NCI-H2081 treated with DMSO at 0.1 percent for 48 hours (cell line): ENCODE results near the gene LAMA2.

Source experiments
- DNase-seq: peaks from one replicate; lab custom pipeline; 2025; lab: John Stamatoyannopoulos, UW

LAMA2 gene

GRCh38 chr6:128918886-128919285 lies 35.9 kb downstream of the LAMA2 start:
- no peak for DNase-seq

GRCh38 chr6:128919412-128920180 lies 36.7 kb downstream of the LAMA2 start:
- no peak for DNase-seq

GRCh38 chr6:128925765-128926164 lies 42.8 kb downstream of the LAMA2 start:
- no peak for DNase-seq

GRCh38 chr6:128929869-128930268 lies 46.9 kb downstream of the LAMA2 start:
- no peak for DNase-seq

GRCh38 chr6:128930321-128930720 lies 47.4 kb downstream of the LAMA2 start:
- DNase-seq: no peak

GRCh38 chr6:128932061-128932460 lies 49.1 kb downstream of the LAMA2 start:
- no peak for DNase-seq

GRCh38 chr6:128950864-128951263 lies 67.9 kb downstream of the LAMA2 start:
- no peak for DNase-seq

GRCh38 chr6:128952902-128953301 lies 70.0 kb downstream of the LAMA2 start:
- DNase-seq: no peak

- DNase-seq: no peak
These were observed 71.5 kb downstream of the LAMA2 start for GRCh38 chr6:128954308-128955043.

GRCh38 chr6:128963561-128963960 lies 80.6 kb downstream of the LAMA2 start:
- DNase-seq: no peak

- DNase-seq: no peak
These were observed 81.4 kb downstream of the LAMA2 start for GRCh38 chr6:128964233-128964755.

GRCh38 chr6:128964771-128965170 lies 81.8 kb downstream of the LAMA2 start:
- DNase-seq: no peak

GRCh38 chr6:128966934-128967333 lies 84.0 kb downstream of the LAMA2 start:
- DNase-seq: no peak

- DNase-seq: no peak
These were observed 96.1 kb downstream of the LAMA2 start for GRCh38 chr6:128979071-128979470.

- no peak for DNase-seq
These were observed 98.8 kb downstream of the LAMA2 start for GRCh38 chr6:128981716-128982115.

GRCh38 chr6:128990360-128990759 lies 107.4 kb downstream of the LAMA2 start:
- no peak for DNase-seq

GRCh38 chr6:128990915-128991314 lies 108.0 kb downstream of the LAMA2 start:
- no peak for DNase-seq

- DNase-seq: no peak
These were observed 110.2 kb downstream of the LAMA2 start for GRCh38 chr6:128993166-128993565.

GRCh38 chr6:128997880-128998279 lies 114.9 kb downstream of the LAMA2 start:
- no peak for DNase-seq

GRCh38 chr6:129006724-129007514 lies 124.0 kb downstream of the LAMA2 start:
- DNase-seq: no peak

- DNase-seq: no peak
These were observed 124.9 kb downstream of the LAMA2 start for GRCh38 chr6:129007701-129008373.

- no peak for DNase-seq
These were observed 125.7 kb downstream of the LAMA2 start for GRCh38 chr6:129008591-129008990.
